Measurements from ENCODE around the gene EPS8L3.

Gene EPS8L3

GRCh38 chr1:109777436-109777835 is 13.7 kb upstream of the EPS8L3 start:
- ATAC-seq (replicated peaks) (no peak), DNase-seq (no peak)
- peaks cover 16 to 18% of the 10 kb centered on the region in 2 donors for H3K4me1 Mint-ChIP-seq
- no peak overlapping the region for H3K4me3 Mint-ChIP-seq
- peak overlapping the region; percentile 56 for H3K27ac Mint-ChIP-seq
- H3K27me3 Mint-ChIP-seq = peaks cover 11 to 22% of the 10 kb centered on the region in 2 donors
- peaks cover 0 to 5% of the 10 kb centered on the region in 2 donors for H3K9me3 Mint-ChIP-seq
- peaks cover 0 to 5% of the 10 kb centered on the region in 2 donors for H3K36me3 Mint-ChIP-seq

GRCh38 chr1:109776911-109777310 is 13.2 kb upstream of the EPS8L3 start:
- Mint-ChIP-seq H3K27me3 (peaks cover 11 to 22% of the 10 kb centered on the region in 2 donors), H3K27ac (peak overlapping the region; percentile 80), H3K4me3 (no peak overlapping the region), H3K36me3 (peaks cover 0 to 5% of the 10 kb centered on the region in 2 donors), H3K4me1 (peaks cover 16 to 18% of the 10 kb centered on the region in 2 donors), H3K9me3 (peaks cover 0 to 5% of the 10 kb centered on the region in 2 donors)
- ATAC-seq (replicated peaks) (peak; percentile 83 to 85), DNase-seq (peak; percentile 72)

GRCh38 chr1:109776206-109776835 is 12.6 kb upstream of the EPS8L3 start:
- H3K4me3 Mint-ChIP-seq = no peak overlapping the region
- peaks cover 16 to 18% of the 10 kb centered on the region in 2 donors for H3K4me1 Mint-ChIP-seq
- H3K36me3 Mint-ChIP-seq = peaks cover 0 to 5% of the 10 kb centered on the region in 2 donors
- DNase-seq (no peak), ATAC-seq (replicated peaks) (no peak)
- no peak overlapping the region for H3K27ac Mint-ChIP-seq
- peaks cover 0 to 5% of the 10 kb centered on the region in 2 donors for H3K9me3 Mint-ChIP-seq
- peaks cover 11 to 22% of the 10 kb centered on the region in 2 donors for H3K27me3 Mint-ChIP-seq

- H3K4me1 Mint-ChIP-seq = peaks cover 16 to 18% of the 10 kb centered on the region in 2 donors
- H3K27me3 Mint-ChIP-seq = peaks cover 11 to 22% of the 10 kb centered on the region in 2 donors
- no peak for DNase-seq
- no peaks in the 10 kb centered on the region for H3K9me3 Mint-ChIP-seq
- ATAC-seq (replicated peaks) = no peak
- H3K4me3 Mint-ChIP-seq = no peak overlapping the region
- no peak overlapping the region for H3K27ac Mint-ChIP-seq
- H3K36me3 Mint-ChIP-seq = peaks cover 0 to under 1% of the 10 kb centered on the region in 2 donors
Observed at GRCh38 chr1:109775398-109775797, 11.7 kb upstream of the EPS8L3 start.

GRCh38 chr1:109773900-109774485 is 10.3 kb upstream of the EPS8L3 start:
- ATAC-seq (replicated peaks) (no peak), DNase-seq (no peak)
- Mint-ChIP-seq H3K27me3 (peaks cover 18 to 22% of the 10 kb centered on the region in 2 donors), H3K27ac (no peak overlapping the region), H3K4me1 (peaks cover 16 to 18% of the 10 kb centered on the region in 2 donors), H3K9me3 (no peaks in the 10 kb centered on the region), H3K4me3 (no peak overlapping the region), H3K36me3 (no peaks in the 10 kb centered on the region)

- H3K36me3 Mint-ChIP-seq = no peaks in the 10 kb centered on the region
- peaks cover 20 to 22% of the 10 kb centered on the region in 2 donors for H3K27me3 Mint-ChIP-seq
- ATAC-seq (replicated peaks) = peak; percentile 90 to 91
- H3K4me3 Mint-ChIP-seq = no peak overlapping the region
- no peak overlapping the region for H3K27ac Mint-ChIP-seq
- no peaks in the 10 kb centered on the region for H3K9me3 Mint-ChIP-seq
- peak; percentile 66 for DNase-seq
- H3K4me1 Mint-ChIP-seq = peaks cover 16 to 18% of the 10 kb centered on the region in 2 donors
Observed at GRCh38 chr1:109773203-109773899, 9.6 kb upstream of the EPS8L3 start.

GRCh38 chr1:109772658-109773202 is 9.0 kb upstream of the EPS8L3 start:
- no peak for ATAC-seq (replicated peaks)
- H3K27me3 Mint-ChIP-seq = peaks cover 20 to 22% of the 10 kb centered on the region in 2 donors
- DNase-seq = no peak
- H3K9me3 Mint-ChIP-seq = no peaks in the 10 kb centered on the region
- H3K4me3 Mint-ChIP-seq = no peak overlapping the region
- peaks cover 16 to 18% of the 10 kb centered on the region in 2 donors for H3K4me1 Mint-ChIP-seq
- H3K27ac Mint-ChIP-seq = no peak overlapping the region
- H3K36me3 Mint-ChIP-seq = no peaks in the 10 kb centered on the region

GRCh38 chr1:109771712-109772657 is 8.3 kb upstream of the EPS8L3 start:
- DNase-seq (no peak), ATAC-seq (replicated peaks) (no peak)
- Mint-ChIP-seq H3K9me3 (no peaks in the 10 kb centered on the region), H3K4me1 (peaks cover 12 to 13% of the 10 kb centered on the region in 2 donors), H3K4me3 (no peak overlapping the region), H3K36me3 (no peaks in the 10 kb centered on the region), H3K27ac (no peak overlapping the region), H3K27me3 (peaks cover 20 to 22% of the 10 kb centered on the region in 2 donors)

- no peak overlapping the region for H3K27ac Mint-ChIP-seq
- H3K36me3 Mint-ChIP-seq = no peaks in the 10 kb centered on the region
- no peak for DNase-seq
- ATAC-seq (replicated peaks) = no peak
- no peak overlapping the region for H3K4me3 Mint-ChIP-seq
- no peaks in the 10 kb centered on the region for H3K9me3 Mint-ChIP-seq
- H3K27me3 Mint-ChIP-seq = peaks cover 15 to 16% of the 10 kb centered on the region in 2 donors
- peaks cover 6% of the 10 kb centered on the region in 2 donors for H3K4me1 Mint-ChIP-seq
Observed at GRCh38 chr1:109770331-109771095, 6.8 kb upstream of the EPS8L3 start.

- Mint-ChIP-seq H3K9me3 (no peaks in the 10 kb centered on the region), H3K36me3 (no peaks in the 10 kb centered on the region), H3K4me3 (no peak overlapping the region), H3K4me1 (peaks cover 6% of the 10 kb centered on the region in 2 donors), H3K27ac (peak overlapping the region; percentile 21), H3K27me3 (peaks cover 7 to 9% of the 10 kb centered on the region in 2 donors)
- ATAC-seq (replicated peaks) = no peak
- DNase-seq = no peak
Observed at GRCh38 chr1:109769330-109770078, 5.8 kb upstream of the EPS8L3 start.

- Mint-ChIP-seq H3K27ac (no peak overlapping the region), H3K4me1 (peaks cover 4 to 5% of the 10 kb centered on the region in 2 donors), H3K27me3 (peaks cover 4 to 9% of the 10 kb centered on the region in 2 donors), H3K36me3 (no peaks in the 10 kb centered on the region), H3K4me3 (no peak overlapping the region), H3K9me3 (no peaks in the 10 kb centered on the region)
- no peak for DNase-seq
- no peak for ATAC-seq (replicated peaks)
Observed at GRCh38 chr1:109768820-109769219, 5.1 kb upstream of the EPS8L3 start.

GRCh38 chr1:109768335-109768650 is 4.6 kb upstream of the EPS8L3 start:
- peaks cover 0 to 1% of the 10 kb centered on the region in 2 donors for H3K4me1 Mint-ChIP-seq
- no peaks in the 10 kb centered on the region for H3K36me3 Mint-ChIP-seq
- no peak overlapping the region for H3K4me3 Mint-ChIP-seq
- DNase-seq (no peak), ATAC-seq (replicated peaks) (no peak)
- peaks cover 0 to 9% of the 10 kb centered on the region in 2 donors for H3K27me3 Mint-ChIP-seq
- no peak overlapping the region for H3K27ac Mint-ChIP-seq
- no peaks in the 10 kb centered on the region for H3K9me3 Mint-ChIP-seq
